Endothelial cell of umbilical vein (primary cell): ENCODE results near the gene TMEM119.

Source experiments
- CTCF ChIP-seq, 2 donors: IDR thresholded peaks; 1 replicate in 1 of 2; 2 replicates in 1 of 2; pipeline ENCODE4 v1.5.1; 2011; ENCODE audit warnings: low read length in 2 of 2, mild to moderate bottlenecking in 2 of 2, moderate library complexity in 2 of 2, control low read depth in 1 of 2, inconsistent platforms in 1 of 2, low read depth in 1 of 2; ENCODE audit not compliant: insufficient read depth in 1 of 2; ENCODE audit errors: extremely low read depth in 1 of 2
- EZH2 ChIP-seq: IDR thresholded peaks from 2 replicates; pipeline ENCODE4 v1.6.1; 2012; ENCODE audit warnings: borderline replicate concordance, low read depth, mild to moderate bottlenecking, moderate library complexity, low read length, inconsistent platforms; ENCODE audit not compliant: severe bottlenecking
- FOS ChIP-seq: IDR thresholded peaks from 2 replicates; pipeline ENCODE4 v1.6.1; 2011; ENCODE audit warnings: mild to moderate bottlenecking, low read length, moderate library complexity, borderline replicate concordance; ENCODE audit not compliant: insufficient read depth
- GATA2 ChIP-seq: IDR thresholded peaks from 2 replicates; pipeline ENCODE4 v1.7.0; 2011; ENCODE audit warnings: low read depth, mild to moderate bottlenecking, moderate library complexity, mixed read lengths, low read length; ENCODE audit not compliant: insufficient read length, insufficient read depth
- JUN ChIP-seq: IDR thresholded peaks from 2 replicates; pipeline ENCODE4 v1.6.1; 2011; ENCODE audit warnings: borderline replicate concordance, low read depth; ENCODE audit not compliant: insufficient read length, insufficient read depth
- MAX ChIP-seq: IDR thresholded peaks from 2 replicates; pipeline ENCODE4 v1.6.1; 2011; ENCODE audit not compliant: insufficient read depth, insufficient read length
- MYC ChIP-seq: IDR thresholded peaks from one replicate; pipeline ENCODE4 v1.6.1; 2011; ENCODE audit warnings: mild to moderate bottlenecking, low read depth, low read length
- POLR2A ChIP-seq: IDR thresholded peaks from 2 replicates; pipeline ENCODE4 v1.6.1; 2012; ENCODE audit warnings: low read depth, mild to moderate bottlenecking, control low read depth, low read length
- POLR2AphosphoS5 ChIP-seq: IDR thresholded peaks from 2 replicates; pipeline ENCODE4 v1.6.1; 2012; ENCODE audit warnings: low read depth, mild to moderate bottlenecking, control low read depth, low read length, moderate library complexity; ENCODE audit not compliant: insufficient read depth

DNA sequence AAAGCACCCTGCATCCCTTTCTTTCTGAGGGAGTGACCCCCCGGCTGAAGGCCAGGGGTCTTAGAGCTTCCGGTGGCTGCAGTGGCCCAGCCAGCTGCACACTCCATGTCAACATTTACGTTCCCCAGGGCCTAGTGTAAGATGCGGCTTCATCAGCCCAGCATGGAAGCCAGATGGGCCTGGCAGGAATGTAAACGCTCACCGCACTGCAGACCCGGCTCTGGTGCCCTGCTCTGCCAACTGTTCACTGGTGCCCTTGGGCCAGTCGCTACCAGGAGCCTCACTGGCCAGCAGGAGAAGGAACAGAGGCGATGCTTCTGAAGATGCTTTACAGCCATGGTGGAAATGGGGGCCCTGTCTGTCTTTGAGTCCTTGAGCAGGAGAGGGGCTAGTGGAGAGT, 8.6 kb upstream of the TMEM119 start:
- TF ChIP-seq CTCF (IDR thresholded peaks at IDR 0.05; ENCODE audit: extremely low read depth in 1 of 2, insufficient read depth in 1 of 2, low read depth in 1 of 2, low read length in 2 of 2): no peak
- no peak for TF ChIP-seq POLR2AphosphoS5
- TF ChIP-seq EZH2: no peak
- no peak for TF ChIP-seq GATA2
- TF ChIP-seq MAX: no peak
- TF ChIP-seq POLR2A: no peak
- no peak for TF ChIP-seq FOS
- TF ChIP-seq MYC: no peak
- TF ChIP-seq JUN: no peak
